ENCODE data around the gene TDRD7. TPM values are rescaled to one million over a fixed set of nuclear protein-coding genes. Genes with fewer than 3 reads are reported as not detected.

TDRD7 gene, protein sequence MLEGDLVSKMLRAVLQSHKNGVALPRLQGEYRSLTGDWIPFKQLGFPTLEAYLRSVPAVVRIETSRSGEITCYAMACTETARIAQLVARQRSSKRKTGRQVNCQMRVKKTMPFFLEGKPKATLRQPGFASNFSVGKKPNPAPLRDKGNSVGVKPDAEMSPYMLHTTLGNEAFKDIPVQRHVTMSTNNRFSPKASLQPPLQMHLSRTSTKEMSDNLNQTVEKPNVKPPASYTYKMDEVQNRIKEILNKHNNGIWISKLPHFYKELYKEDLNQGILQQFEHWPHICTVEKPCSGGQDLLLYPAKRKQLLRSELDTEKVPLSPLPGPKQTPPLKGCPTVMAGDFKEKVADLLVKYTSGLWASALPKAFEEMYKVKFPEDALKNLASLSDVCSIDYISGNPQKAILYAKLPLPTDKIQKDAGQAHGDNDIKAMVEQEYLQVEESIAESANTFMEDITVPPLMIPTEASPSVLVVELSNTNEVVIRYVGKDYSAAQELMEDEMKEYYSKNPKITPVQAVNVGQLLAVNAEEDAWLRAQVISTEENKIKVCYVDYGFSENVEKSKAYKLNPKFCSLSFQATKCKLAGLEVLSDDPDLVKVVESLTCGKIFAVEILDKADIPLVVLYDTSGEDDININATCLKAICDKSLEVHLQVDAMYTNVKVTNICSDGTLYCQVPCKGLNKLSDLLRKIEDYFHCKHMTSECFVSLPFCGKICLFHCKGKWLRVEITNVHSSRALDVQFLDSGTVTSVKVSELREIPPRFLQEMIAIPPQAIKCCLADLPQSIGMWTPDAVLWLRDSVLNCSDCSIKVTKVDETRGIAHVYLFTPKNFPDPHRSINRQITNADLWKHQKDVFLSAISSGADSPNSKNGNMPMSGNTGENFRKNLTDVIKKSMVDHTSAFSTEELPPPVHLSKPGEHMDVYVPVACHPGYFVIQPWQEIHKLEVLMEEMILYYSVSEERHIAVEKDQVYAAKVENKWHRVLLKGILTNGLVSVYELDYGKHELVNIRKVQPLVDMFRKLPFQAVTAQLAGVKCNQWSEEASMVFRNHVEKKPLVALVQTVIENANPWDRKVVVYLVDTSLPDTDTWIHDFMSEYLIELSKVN
- 11.9 to 13.2 TPM (median 12.5 TPM) in 5 replicates for total RNA-seq (2022; extraction: Qiagen RNA extraction)

GRCh38 chr9:97411789-97412625 is at the start of gene TDRD7:
Gene TDRD7 (plus strand): TSS chr9:97412096. CDS start chr9:97428466, 16,370 bp downstream.

DNA sequence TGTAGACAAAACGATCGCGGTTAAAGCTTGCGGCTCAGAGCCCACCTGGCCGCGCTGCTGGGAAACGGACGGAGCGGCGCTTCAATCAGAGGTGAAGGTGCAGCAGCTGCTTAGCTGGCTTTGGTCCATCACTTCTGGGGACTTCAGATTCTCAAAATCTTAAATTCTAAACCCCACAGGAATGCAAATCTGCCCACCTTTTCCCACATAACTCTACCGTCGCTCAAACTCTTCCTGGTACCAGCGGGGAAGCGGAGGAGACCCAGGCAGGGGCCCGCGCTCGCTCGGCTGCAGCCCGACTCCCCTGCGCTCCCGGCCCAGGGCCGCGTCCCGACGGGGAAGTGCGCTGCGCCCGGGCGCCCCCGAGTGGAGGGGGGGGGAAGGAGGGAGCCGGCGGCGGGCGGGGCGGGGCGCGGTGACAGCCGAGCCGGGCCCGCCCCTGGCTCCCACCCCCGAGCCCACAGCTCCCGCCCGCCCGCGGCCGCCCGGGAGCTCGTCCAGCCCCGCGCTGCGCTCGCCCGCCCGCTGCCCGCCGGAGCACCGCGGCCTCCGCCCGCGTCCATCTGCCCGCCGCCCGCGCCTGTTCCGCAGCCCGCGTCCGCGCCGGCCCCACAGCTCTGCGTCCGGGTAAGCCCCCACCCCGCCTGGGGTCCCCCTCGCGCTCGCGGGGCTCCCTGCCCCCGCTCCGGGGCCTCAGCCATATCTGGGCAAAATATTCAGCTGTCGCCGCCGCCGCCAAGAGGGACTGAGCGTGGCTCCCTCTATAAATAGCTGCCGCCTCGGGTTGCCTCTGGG is 89.5 kb downstream of the TDRD7 start, which contains the start of gene TMOD1:
TSS of gene TMOD1 (plus strand) at position 490 of the 795 bp plus-strand sequence. CDS start 22,523 bp downstream, outside the sequence.

Other genes with a start within 250 kb of the TDRD7 start
- gene CCDC180, start 104.4 kb upstream of the TDRD7 start, total RNA-seq (2022; extraction: Qiagen RNA extraction), result 0.48 to 0.73 TPM (median 0.62 TPM) in 5 replicates
- 1.6 to 2.0 TPM (median 1.7 TPM) in 5 replicates for gene TMOD1, start 89.6 kb downstream of the TDRD7 start, total RNA-seq (2022; extraction: Qiagen RNA extraction)
- 7.9 to 12.0 TPM (median 11.0 TPM) in 5 replicates for gene TSTD2, start 221.3 kb downstream of the TDRD7 start, total RNA-seq (2022; extraction: Qiagen RNA extraction)
- 22.1 to 29.4 TPM (median 27.6 TPM) in 5 replicates for gene NCBP1, start 221.7 kb downstream of the TDRD7 start, total RNA-seq (2022; extraction: Qiagen RNA extraction)

Data from A549 treated with dexamethasone at 1 μM for 4 hours (cell line).